DND-41 (cell line): ENCODE data around the gene POLR2E.

ENCODE experiments used
- ATAC-seq: fragments of 200-7000 bp; cut with Tn5 transposase; 3 replicates; pipeline ENCODE4 v1.9.1; 2021; ENCODE audit warnings: low read depth; ENCODE audit not compliant: insufficient read depth
- DNase-seq: peaks from one replicate; pipeline ENCODE4 v3.0.0-alpha.2; 2020
- H2AFZ ChIP-seq: 2 replicates; pipeline ENCODE4 v1.6.0; 2012; ENCODE audit warnings: low read depth, low read length
- H3K27ac ChIP-seq: 2 replicates; pipeline ENCODE4 v1.5.1; 2012; ENCODE audit warnings: low read length, inconsistent platforms
- H3K27me3 ChIP-seq: fragments of 200-600 bp; sonication (generic); 2 replicates; pipeline ENCODE4 v1.6.0; 2012; ENCODE audit warnings: low read length, mild to moderate bottlenecking, inconsistent platforms; ENCODE audit not compliant: insufficient read depth, poor library complexity
- H3K36me3 ChIP-seq: 2 replicates; pipeline ENCODE4 v1.5.1; 2012; ENCODE audit warnings: low read length, inconsistent platforms; ENCODE audit not compliant: insufficient read depth
- H3K4me1 ChIP-seq: 2 replicates; pipeline ENCODE4 v1.5.1; 2012; ENCODE audit warnings: mild to moderate bottlenecking, low read length; ENCODE audit not compliant: insufficient read depth
- H3K4me2 ChIP-seq: 2 replicates; pipeline ENCODE4 v1.6.0; 2012; ENCODE audit warnings: mild to moderate bottlenecking, moderate library complexity, low read length, inconsistent platforms; ENCODE audit not compliant: insufficient read depth
- H3K4me3 ChIP-seq, 2 experiments: fragments of 200-600 bp in 1 of 2; shearing (Covaris generic) in 1 of 2; 2 replicates each; pipeline ENCODE4 v1.5.1; 2012 to 2016; ENCODE audit warnings: inconsistent platforms in 2 of 2, low read length in 2 of 2, mild to moderate bottlenecking in 2 of 2, low read depth in 1 of 2, moderate library complexity in 1 of 2
- H3K79me2 ChIP-seq: 2 replicates; pipeline ENCODE4 v1.6.0; 2012; ENCODE audit warnings: low read length, inconsistent platforms; ENCODE audit not compliant: insufficient read depth
- H3K9ac ChIP-seq: 2 replicates; pipeline ENCODE4 v1.6.0; 2012; ENCODE audit warnings: low read depth, mild to moderate bottlenecking, inconsistent platforms, low read length, moderate library complexity
- H3K9me3 ChIP-seq: 2 replicates; pipeline ENCODE4 v1.5.1; 2012; ENCODE audit warnings: low read length, moderate library complexity, mild to moderate bottlenecking, inconsistent platforms; ENCODE audit not compliant: insufficient read depth, severe bottlenecking
- H4K20me1 ChIP-seq: 2 replicates; pipeline ENCODE4 v1.6.0; 2012; ENCODE audit warnings: low read length; ENCODE audit not compliant: insufficient read depth
- CTCF ChIP-seq: IDR thresholded peaks from 2 replicates; pipeline ENCODE4 v1.5.1; 2012; ENCODE audit warnings: borderline replicate concordance, low read length, moderate library complexity, mild to moderate bottlenecking; ENCODE audit not compliant: poor library complexity, severe bottlenecking; ENCODE audit errors: extremely low read depth
- EZH2 ChIP-seq: IDR thresholded peaks from 3 replicates; pipeline ENCODE4 v1.6.1; 2012; ENCODE audit warnings: borderline replicate concordance, low read depth, mild to moderate bottlenecking, moderate library complexity, low read length, inconsistent platforms; ENCODE audit not compliant: severe bottlenecking

POLR2E gene

GRCh38 chr19:1041835-1042685, 53.1 kb downstream of the POLR2E start:
- H3K27me3 ChIP-seq, result no peaks in the 10 kb centered on the region
- ATAC-seq (no peak), DNase-seq (no peak)
- no peak for TF ChIP-seq CTCF
- no peak for TF ChIP-seq EZH2
- H2AFZ ChIP-seq, result no peak overlapping the region
- H3K4me3 ChIP-seq, result no peak overlapping the region
- H3K27ac ChIP-seq, result no peak overlapping the region
- H3K36me3 ChIP-seq, result peaks cover 19% of the 10 kb centered on the region
- peak overlapping the region; percentile 95 for H3K4me2 ChIP-seq
- no peaks in the 10 kb centered on the region for H3K79me2 ChIP-seq
- peaks cover 48% of the 10 kb centered on the region for H3K4me1 ChIP-seq
- no peak overlapping the region for H3K9ac ChIP-seq
- H3K9me3 ChIP-seq, result no peaks in the 10 kb centered on the region
- peaks cover 8% of the 10 kb centered on the region; the same call in 1 of the 2 replicates for H4K20me1 ChIP-seq

GRCh38 chr19:1041272-1041834, 53.8 kb downstream of the POLR2E start:
- peaks cover 16% of the 10 kb centered on the region for H3K36me3 ChIP-seq
- no peak for TF ChIP-seq EZH2
- TF ChIP-seq CTCF, result no peak
- ATAC-seq (no peak), DNase-seq (no peak)
- peaks cover 8% of the 10 kb centered on the region; the same call in 1 of the 2 replicates for H4K20me1 ChIP-seq
- H3K9me3 ChIP-seq, result no peaks in the 10 kb centered on the region
- H3K4me1 ChIP-seq, result peaks cover 48% of the 10 kb centered on the region
- peak overlapping the region; percentile 20; the same call in 1 of the 2 replicates for H3K9ac ChIP-seq
- peak overlapping the region in 1 of 2 experiments; percentile 79; a peak in 2 of 4 replicates for H3K4me3 ChIP-seq
- H3K79me2 ChIP-seq, result no peaks in the 10 kb centered on the region
- H3K27me3 ChIP-seq, result no peaks in the 10 kb centered on the region
- H2AFZ ChIP-seq, result no peak overlapping the region
- H3K27ac ChIP-seq, result peak overlapping the region; percentile 29; the same call in 1 of the 2 replicates
- peak overlapping the region; percentile 95 for H3K4me2 ChIP-seq

- H3K9me3 ChIP-seq, result no peaks in the 10 kb centered on the region
- peak overlapping the region; percentile 62 for H3K9ac ChIP-seq
- H3K4me2 ChIP-seq, result peak overlapping the region; percentile 95
- peaks cover 8% of the 10 kb centered on the region; the same call in 1 of the 2 replicates for H4K20me1 ChIP-seq
- ATAC-seq (peak; percentile 71), DNase-seq (peak; percentile 92)
- H3K4me3 ChIP-seq, result peak overlapping the region; percentile 39 to 79
- TF ChIP-seq CTCF, result no peak
- no peak for TF ChIP-seq EZH2
- H3K27ac ChIP-seq, result peak overlapping the region; percentile 54
- H3K36me3 ChIP-seq, result peaks cover 16% of the 10 kb centered on the region
- peak overlapping the region; percentile 74 for H2AFZ ChIP-seq
- H3K79me2 ChIP-seq, result no peaks in the 10 kb centered on the region
- H3K4me1 ChIP-seq, result peaks cover 48% of the 10 kb centered on the region
- no peaks in the 10 kb centered on the region for H3K27me3 ChIP-seq
Observed at GRCh38 chr19:1040476-1041271, 54.5 kb downstream of the POLR2E start.
